HepG2 (cell line): Measurements from ENCODE around the gene UCKL1. TPM values are rescaled to one million over a fixed set of nuclear protein-coding genes. Genes with fewer than 3 reads are reported as not detected.
A peak's percentile ranks its signal among the peaks of the same experiment; 100 is the strongest.

ENCODE experiments used
- AGO2 ChIP-seq: fragments of 200-400 bp; formaldehyde crosslinking; optimal IDR thresholded peaks from 2 replicates; pipeline ENCODE3; 2017; ENCODE audit warnings: mild to moderate bottlenecking, low read depth, low read length, moderate library complexity
- ARID2 ChIP-seq: sonication (generic); formaldehyde crosslinking; IDR thresholded peaks from 2 replicates; pipeline ENCODE4 v1.8.1; 2022; ENCODE audit warnings: mild to moderate bottlenecking, missing genetic modification reagents, borderline replicate concordance
- CEBPB ChIP-seq: IDR thresholded peaks from 2 replicates; pipeline ENCODE4 v1.6.1; 2011; ENCODE audit warnings: low read depth, low read length, improper control_type of control experiment, borderline replicate concordance
- CHD2 ChIP-seq: IDR thresholded peaks from 2 replicates; pipeline ENCODE4 v1.6.1; 2011; ENCODE audit warnings: low read depth, low read length, improper control_type of control experiment
- DMAP1 ChIP-seq: IDR thresholded peaks from 2 replicates; pipeline ENCODE4 v1.6.1; 2016
- FOSL2 ChIP-seq: sonication (generic); formaldehyde crosslinking; IDR thresholded peaks from 2 replicates; pipeline ENCODE4 v1.4.0; 2020; ENCODE audit warnings: missing genetic modification reagents
- HMGA1 ChIP-seq: sonication (generic); formaldehyde crosslinking; conservative IDR thresholded peaks from 2 replicates; pipeline ENCODE4 v1.4.0; 2020; ENCODE audit warnings: missing genetic modification reagents
- JUND ChIP-seq: sonication (generic); formaldehyde crosslinking; IDR thresholded peaks from 2 replicates; pipeline ENCODE4 v1.8.0; 2022; ENCODE audit warnings: mild to moderate bottlenecking, missing genetic modification reagents
- MXD1 ChIP-seq: sonication (generic); formaldehyde crosslinking; IDR thresholded peaks from 2 replicates; pipeline ENCODE4 v1.4.0; 2020; ENCODE audit warnings: mild to moderate bottlenecking, missing genetic modification reagents
- RFXAP ChIP-seq: sonication (generic); formaldehyde crosslinking; IDR thresholded peaks from 2 replicates; pipeline ENCODE4 v1.4.0; 2020; ENCODE audit warnings: missing genetic modification reagents, borderline replicate concordance
- RNF219 ChIP-seq: sonication (generic); formaldehyde crosslinking; IDR thresholded peaks from 2 replicates; pipeline ENCODE4 v1.5.0; 2020; ENCODE audit warnings: mild to moderate bottlenecking, missing genetic modification reagents
- SKI ChIP-seq: fragments of 450-650 bp; IDR thresholded peaks from one replicate; pipeline ENCODE4 v1.6.1; 2018; ENCODE audit warnings: mild to moderate bottlenecking; ENCODE audit not compliant: partially characterized antibody
- TAF15 ChIP-seq: fragments of 200-400 bp; formaldehyde crosslinking; IDR thresholded peaks from one replicate; pipeline ENCODE4 v1.6.1; 2018; ENCODE audit warnings: mild to moderate bottlenecking, low read depth, low read length; ENCODE audit not compliant: poor library complexity, severe bottlenecking
- TFAP4 ChIP-seq: sonication (generic); IDR thresholded peaks from 2 replicates; pipeline ENCODE4 v1.6.1; 2016; ENCODE audit warnings: low read depth, borderline replicate concordance
- TP53 ChIP-seq: sonication (generic); formaldehyde crosslinking; conservative IDR thresholded peaks from 2 replicates; pipeline ENCODE4 v1.4.0; 2020; ENCODE audit warnings: missing genetic modification reagents
- ZNF331 ChIP-seq: sonication (generic); formaldehyde crosslinking; IDR thresholded peaks from 2 replicates; pipeline ENCODE4 v1.4.0; 2020; ENCODE audit warnings: missing genetic modification reagents
- ZNF383 ChIP-seq: sonication (generic); formaldehyde crosslinking; IDR thresholded peaks from 2 replicates; pipeline ENCODE4 v1.4.0; 2020; ENCODE audit warnings: missing genetic modification reagents, mild to moderate bottlenecking, borderline replicate concordance
- ZNF44 ChIP-seq: sonication (generic); formaldehyde crosslinking; IDR thresholded peaks from 2 replicates; pipeline ENCODE4 v1.5.1; 2020; ENCODE audit warnings: mild to moderate bottlenecking, missing genetic modification reagents
- ZNF468 ChIP-seq: sonication (generic); formaldehyde crosslinking; IDR thresholded peaks from 2 replicates; pipeline ENCODE4 v1.8.0; 2022; ENCODE audit warnings: mild to moderate bottlenecking, moderate library complexity, missing genetic modification reagents
- ZNF556 ChIP-seq: sonication (generic); formaldehyde crosslinking; IDR thresholded peaks from 2 replicates; pipeline ENCODE4 v1.4.0; 2020; ENCODE audit warnings: mild to moderate bottlenecking, missing genetic modification reagents, borderline replicate concordance
- ZNF576 ChIP-seq: sonication (generic); formaldehyde crosslinking; IDR thresholded peaks from 2 replicates; pipeline ENCODE4 v1.4.0; 2020; ENCODE audit warnings: mild to moderate bottlenecking, missing genetic modification reagents
- ZNF737 ChIP-seq: sonication (generic); formaldehyde crosslinking; IDR thresholded peaks from 2 replicates; pipeline ENCODE4 v1.5.0; 2020; ENCODE audit warnings: missing genetic modification reagents, mild to moderate bottlenecking, borderline replicate concordance
- ZNF747 ChIP-seq: sonication (generic); formaldehyde crosslinking; IDR thresholded peaks from 2 replicates; pipeline ENCODE4 v1.8.1; 2023; ENCODE audit warnings: missing genetic modification reagents, mild to moderate bottlenecking, borderline replicate concordance
- ZNF766 ChIP-seq: sonication (generic); formaldehyde crosslinking; IDR thresholded peaks from 2 replicates; pipeline ENCODE4 v1.5.0; 2020; ENCODE audit warnings: missing genetic modification reagents, borderline replicate concordance
- polyA plus RNA-seq, 8 experiments: library from polyadenylated mRNA; depleted of rRNA in 3 of 8; stranded (reverse) in 7 of 8; unstranded in 1 of 8; fragments of >200 nt; fragmentation: Illumina TruSeq in 4 of 8; extraction: Trizol in 4 of 8; gene quantifications; 2 replicates each; pipeline versions ENCODE4 v1.2.1 to v1.2.3, GENCODE V29; 2011 to 2016; ENCODE audit warnings: low read depth in 4 of 8, missing spikeins in 1 of 8, mixed read lengths in 1 of 8; ENCODE audit not compliant: insufficient read depth in 1 of 8
- total RNA-seq, 5 experiments: library from RNA; depleted of rRNA; stranded (reverse); fragments of >200 nt; fragmentation: Illumina TruSeq; extraction: Trizol; gene quantifications; 2 replicates each; pipeline ENCODE4 v1.2.3, GENCODE V29; 2016; ENCODE audit warnings: low read depth in 1 of 5

UCKL1 gene
- total and polyA plus RNA-seq, 2 of the 13 experiments (the other 11 are each of a cell fraction or from before 2014, with no cell fraction given): 50.2 to 126 TPM

GRCh38 chr20:63894358-63895201 lies 61.6 kb downstream of the UCKL1 start, which contains the start of gene DNAJC5 (continued):
- no peak for TF ChIP-seq ARID2 (CRISPR knock-in tag)
- TF ChIP-seq AGO2: peak; percentile 73
- no peak for TF ChIP-seq CHD2
- 0 out of 2 replicates have a peak, but pooled peaks have one; percentile 37 for TF ChIP-seq TP53 (CRISPR knock-in tag)
- TF ChIP-seq HMGA1 (CRISPR knock-in tag): no peak
- TF ChIP-seq TFAP4: peak; percentile 72; the same call in 1 of the 2 replicates
- peak; percentile 6; the same call in 1 of the 2 replicates for TF ChIP-seq FOSL2
- TF ChIP-seq ZNF331: no peak; the same call in 1 of the 2 replicates
- peak; percentile 78; the same call in 1 of the 2 replicates for TF ChIP-seq ZNF44
- peak; percentile 92 for TF ChIP-seq SKI
- TF ChIP-seq JUND (CRISPR knock-in tag): 0 out of 2 replicates have a peak, but pooled peaks have one; percentile 20
- no peak for TF ChIP-seq ZNF468 (CRISPR knock-in tag)
- TF ChIP-seq DMAP1 (CRISPR knock-in tag): peak; percentile 74
- no peak for TF ChIP-seq RNF219 (CRISPR knock-in tag)
- TF ChIP-seq TAF15: no peak
- TF ChIP-seq ZNF737 (CRISPR knock-in tag): 0 out of 2 replicates have a peak, but pooled peaks have one; percentile 77
- no peak for TF ChIP-seq CEBPB
- TF ChIP-seq ZNF766 (CRISPR knock-in tag): no peak
- TF ChIP-seq ZNF747 (CRISPR knock-in tag): peak; percentile 36; the same call in 1 of the 2 replicates
- TF ChIP-seq MXD1 (CRISPR knock-in tag): peak; percentile 93; the same call in 1 of the 2 replicates
- peak; percentile 80; the same call in 1 of the 2 replicates for TF ChIP-seq ZNF556 (CRISPR knock-in tag)
- TF ChIP-seq ZNF576 (CRISPR knock-in tag): no peak
- TF ChIP-seq ZNF383: peak; percentile 76; the same call in 1 of the 2 replicates
- TF ChIP-seq RFXAP: peak; percentile 79; the same call in 1 of the 2 replicates
